Esophagus squamous epithelium (tissue), 5 donors: ENCODE measurements around the gene TBPL2. TPM values are rescaled to one million over a fixed set of nuclear protein-coding genes. Genes with fewer than 3 reads are reported as not detected.

Experiments used
- DNase-seq: peaks from one replicate; lab custom pipeline; 2025; lab: John Stamatoyannopoulos, UW
- H3K27ac ChIP-seq, 4 donors: fragments of 200-600 bp; sonication (generic); one replicate each; pipeline ENCODE4 v1.5.1; 2016 to 2019; ENCODE audit warnings: mild to moderate bottlenecking in 1 of 4
- H3K27me3 ChIP-seq, 4 donors: fragments of 200-600 bp; sonication (generic); 1 replicate in 3 of 4; 2 replicates in 1 of 4; pipeline versions ENCODE4 v1.5.1 to v1.6.0; 2017 to 2021; ENCODE audit warnings: antibody characterized with exemption in 1 of 4
- H3K36me3 ChIP-seq, 3 donors: fragments of 200-600 bp; sonication (generic); one replicate each; pipeline ENCODE4 v1.5.1; 2016 to 2019
- H3K4me1 ChIP-seq, 3 donors: fragments of 200-600 bp; sonication (generic); one replicate each; pipeline ENCODE4 v1.5.1; 2017 to 2019
- H3K4me3 ChIP-seq, 4 donors: fragments of 200-600 bp; sonication (generic); 1 replicate in 3 of 4; 2 replicates in 1 of 4; pipeline ENCODE4 v1.5.1; 2016 to 2019; ENCODE audit warnings: mild to moderate bottlenecking in 2 of 4, moderate library complexity in 1 of 4
- H3K9me3 ChIP-seq, 3 donors: fragments of 200-600 bp; sonication (generic); one replicate each; pipeline ENCODE4 v1.5.1; 2016 to 2019
- POLR2A ChIP-seq, 4 donors: fragments of 450-650 bp; IDR thresholded peaks; one replicate each; pipeline ENCODE4 v1.6.1; 2017; ENCODE audit warnings: antibody characterized with exemption in 4 of 4, mild to moderate bottlenecking in 4 of 4, moderate library complexity in 3 of 4
- WGBS, 2 donors: methylation state at CpG; one replicate each; pipeline ENCODE4 v1.1.5; 2018; 5-methylcytosine and 5-hydroxymethylcytosine counted together
- intact Hi-C: fragments of 100-400 bp; cut with DNase I; formaldehyde crosslinking; loops from one replicate; pipeline ENCODE4 v1.15.0; 2022
- small RNA-seq, 4 donors: library from RNA; depleted of rRNA; stranded (forward); fragments of <200 nt; gene quantifications; one replicate each; pipeline ENCODE3, GENCODE V24; 2016
- total RNA-seq, 4 donors: library from RNA; depleted of rRNA; stranded (reverse); fragments of >200 nt; gene quantifications; one replicate each; pipeline ENCODE4 v1.1.0, GENCODE V29; 2016
- TF ChIP-seq, protein P1 (sequence below), 6 experiments: fragments of 450-650 bp in 4 of 6; fragments of 200-600 bp in 2 of 6; sonication (generic) in 2 of 6; IDR thresholded peaks; one replicate each; pipeline ENCODE4 v1.5.1; 2016 to 2019; ENCODE audit warnings: antibody characterized with exemption in 6 of 6, mild to moderate bottlenecking in 4 of 6, moderate library complexity in 4 of 6
- donor health status: DM: yes; HTN: yes; CAD: no.

TBPL2 gene
- total RNA-seq, 4 donors from 2014 or later: not detected

DNA sequence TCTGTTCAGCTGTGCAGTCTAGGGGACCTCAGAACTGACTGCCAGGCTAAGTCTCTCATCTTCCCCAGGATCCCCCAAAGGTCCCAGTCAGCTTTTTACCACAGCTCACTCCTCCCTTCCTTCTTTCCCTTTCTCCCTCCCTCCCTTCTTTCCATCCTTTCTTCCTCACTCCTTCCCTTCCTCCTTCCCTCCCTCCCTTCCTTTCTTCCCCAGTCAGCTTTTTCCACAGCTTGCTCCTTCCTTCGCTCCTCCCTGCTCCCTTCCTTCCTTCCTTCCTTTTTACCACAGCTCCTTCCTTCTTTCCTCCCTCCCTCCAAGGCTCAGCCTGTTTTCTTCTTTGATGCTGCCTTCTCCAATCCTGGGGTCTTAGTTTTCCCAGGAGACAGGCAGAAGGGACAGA is 68.0 kb downstream of the TBPL2 start:
- TF ChIP-seq, protein P1, sequence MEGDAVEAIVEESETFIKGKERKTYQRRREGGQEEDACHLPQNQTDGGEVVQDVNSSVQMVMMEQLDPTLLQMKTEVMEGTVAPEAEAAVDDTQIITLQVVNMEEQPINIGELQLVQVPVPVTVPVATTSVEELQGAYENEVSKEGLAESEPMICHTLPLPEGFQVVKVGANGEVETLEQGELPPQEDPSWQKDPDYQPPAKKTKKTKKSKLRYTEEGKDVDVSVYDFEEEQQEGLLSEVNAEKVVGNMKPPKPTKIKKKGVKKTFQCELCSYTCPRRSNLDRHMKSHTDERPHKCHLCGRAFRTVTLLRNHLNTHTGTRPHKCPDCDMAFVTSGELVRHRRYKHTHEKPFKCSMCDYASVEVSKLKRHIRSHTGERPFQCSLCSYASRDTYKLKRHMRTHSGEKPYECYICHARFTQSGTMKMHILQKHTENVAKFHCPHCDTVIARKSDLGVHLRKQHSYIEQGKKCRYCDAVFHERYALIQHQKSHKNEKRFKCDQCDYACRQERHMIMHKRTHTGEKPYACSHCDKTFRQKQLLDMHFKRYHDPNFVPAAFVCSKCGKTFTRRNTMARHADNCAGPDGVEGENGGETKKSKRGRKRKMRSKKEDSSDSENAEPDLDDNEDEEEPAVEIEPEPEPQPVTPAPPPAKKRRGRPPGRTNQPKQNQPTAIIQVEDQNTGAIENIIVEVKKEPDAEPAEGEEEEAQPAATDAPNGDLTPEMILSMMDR (IDR thresholded peaks at IDR 0.05): no peak
- no peaks in the 10 kb centered on the region for H3K4me1 ChIP-seq
- no peaks in the 10 kb centered on the region for H3K27me3 ChIP-seq
- WGBS, 2 donors: 88 to 100% methylated on average over 1 of the region's 1 CpG
- intact Hi-C loops: no loop called here
- H3K9me3 ChIP-seq: no peaks in the 10 kb centered on the region
- H3K36me3 ChIP-seq: peaks cover 4 to 96% (median 6%) of the 10 kb centered on the region in 3 donors
- no peak for DNase-seq
- H3K4me3 ChIP-seq: no peak overlapping the region
- no peak overlapping the region for H3K27ac ChIP-seq

DNA sequence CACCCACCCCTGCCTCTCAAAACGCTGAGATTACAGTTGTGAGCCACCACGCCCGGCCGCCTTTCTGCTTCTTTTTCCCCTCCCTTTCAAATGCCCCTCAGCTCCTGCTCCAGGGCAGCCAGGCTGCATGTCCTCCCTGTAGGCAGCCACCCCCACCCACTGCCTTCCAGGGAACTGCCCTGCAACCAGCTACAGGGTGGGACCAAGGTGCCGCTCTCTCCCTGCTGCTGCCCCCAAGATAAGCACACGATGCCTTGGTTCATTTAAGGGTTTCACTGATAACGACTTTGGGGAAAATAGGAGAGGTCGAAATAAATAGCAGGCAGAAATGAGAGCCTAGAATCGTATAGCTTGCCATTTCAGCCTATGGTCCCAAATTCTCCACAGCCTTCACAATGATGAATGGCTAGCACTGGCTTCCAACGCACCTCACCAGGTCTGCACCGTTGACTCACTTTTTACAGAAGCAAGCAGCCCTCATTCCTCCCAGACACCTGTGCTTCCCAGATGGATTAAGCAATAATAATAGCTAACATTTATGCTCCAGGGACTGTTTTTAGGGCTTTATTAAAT is 69.4 kb downstream of the TBPL2 start:
- H3K36me3 ChIP-seq: peaks cover 1 to 95% (median 3%) of the 10 kb centered on the region in 3 donors

DNA sequence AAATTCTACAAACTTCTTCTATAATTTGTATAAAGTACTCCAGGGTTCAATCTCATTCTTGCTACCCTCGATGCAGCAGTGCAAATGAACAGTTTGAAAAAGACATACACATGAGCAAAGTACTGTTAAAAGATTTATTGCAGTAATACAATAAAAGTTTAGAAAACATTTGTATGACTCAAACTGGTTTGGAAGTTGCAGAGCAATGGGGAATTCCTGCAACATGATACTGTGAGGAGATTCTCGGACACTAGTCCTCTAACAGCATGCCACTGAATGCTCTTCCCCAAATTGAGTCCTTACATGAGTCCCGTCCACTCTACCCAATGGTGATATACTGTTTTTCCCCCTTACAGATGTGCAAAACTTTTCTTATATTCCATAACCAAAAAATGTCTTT is 74.1 kb downstream of the TBPL2 start:
- DNase-seq: no peak
- no peak overlapping the region for H3K4me3 ChIP-seq
- no peak overlapping the region for H3K27ac ChIP-seq
- H3K27me3 ChIP-seq: no peaks in the 10 kb centered on the region
- intact Hi-C loops: no loop called here
- H3K36me3 ChIP-seq: peaks cover 0 to 82% (median 10%) of the 10 kb centered on the region in 3 donors
- TF ChIP-seq, protein P1 (IDR thresholded peaks at IDR 0.05): no peak
- no peak for TF ChIP-seq POLR2A (IDR thresholded peaks at IDR 0.05)
- no peaks in the 10 kb centered on the region for H3K4me1 ChIP-seq
- H3K9me3 ChIP-seq: no peaks in the 10 kb centered on the region
- WGBS, 2 donors: 49 to 53% methylated on average over 3 of the region's 3 CpGs

More for the DNA sequence above, 69.4 kb downstream of the TBPL2 start:
- WGBS, 2 donors: 85 to 93% methylated on average over 8 to 11 of the region's 11 CpGs
- H3K27ac ChIP-seq: no peak overlapping the region
- no peak for DNase-seq
- H3K4me3 ChIP-seq: no peak overlapping the region
- no peaks in the 10 kb centered on the region for H3K27me3 ChIP-seq
- no peaks in the 10 kb centered on the region for H3K4me1 ChIP-seq
- intact Hi-C loops: no loop called here
- H3K9me3 ChIP-seq: no peaks in the 10 kb centered on the region
- TF ChIP-seq, protein P1 (IDR thresholded peaks at IDR 0.05): no peak

Small RNAs within 50 kb of the gene (small RNA-seq; reads per million reads assigned to genes)
- 0 reads per million in 4 donors for gene AL356801.1

Other genes starting within 250 kb of the TBPL2 start
- gene DLGAP5, start 249.0 kb downstream of the TBPL2 start, total RNA-seq: 10 to 100 TPM in 2 of 4 donors, 1 to 10 TPM in 2; 4.6 to 16.8 (median 9.0) TPM
- gene FBXO34, start 169.2 kb downstream of the TBPL2 start, total RNA-seq: 10 to 100 TPM; 33.3 to 43.1 (median 34.5) TPM
- gene ATG14, start 28.8 kb downstream of the TBPL2 start, total RNA-seq: 10 to 100 TPM in 1 of 4 donors, 1 to 10 TPM in 3; 4.6 to 12.8 (median 7.5) TPM
- 100 to 1,000 TPM in 2 of 4 donors, 10 to 100 TPM in 2; 57.8 to 123 (median 106) TPM for gene KTN1, start 139.6 kb upstream of the TBPL2 start, total RNA-seq